Measurements from ENCODE around the gene VAV2. TPM values are rescaled to one million over a fixed set of nuclear protein-coding genes. Genes with fewer than 3 reads are reported as not detected.

VAV2 gene
- total RNA-seq, 2 experiments from 2014 or later = 4.7 to 6.4 TPM

- no peak overlapping the region for H3K27ac Mint-ChIP-seq
- POLR2A ChIA-PET = no interaction called here
- DNase-seq (no peak), ATAC-seq (ENCODE audit: low read depth) (no peak)
- H3K36me3 Mint-ChIP-seq = no peaks in the 10 kb centered on the region
- H3K9me3 Mint-ChIP-seq = no peaks in the 10 kb centered on the region
- H3K27me3 Mint-ChIP-seq = no peaks in the 10 kb centered on the region
- no peak overlapping the region for H3K4me3 Mint-ChIP-seq
- H3K4me1 Mint-ChIP-seq = no peaks in the 10 kb centered on the region
These were observed 184.3 kb downstream of the VAV2 start for GRCh38 chr9:133807818-133808217.

- ATAC-seq (ENCODE audit: low read depth) (no peak), DNase-seq (no peak)
- POLR2A ChIA-PET = no interaction called here
- no peak overlapping the region for H3K27ac Mint-ChIP-seq
- no peaks in the 10 kb centered on the region for H3K27me3 Mint-ChIP-seq
- no peak overlapping the region for H3K4me3 Mint-ChIP-seq
- H3K36me3 Mint-ChIP-seq = no peaks in the 10 kb centered on the region
- no peaks in the 10 kb centered on the region for H3K4me1 Mint-ChIP-seq
- H3K9me3 Mint-ChIP-seq = no peaks in the 10 kb centered on the region
These were observed 185.1 kb downstream of the VAV2 start for GRCh38 chr9:133807037-133807436.

GRCh38 chr9:133806623-133807010 lies 185.5 kb downstream of the VAV2 start:
- no peaks in the 10 kb centered on the region for H3K9me3 Mint-ChIP-seq
- no peaks in the 10 kb centered on the region for H3K4me1 Mint-ChIP-seq
- no peak overlapping the region for H3K4me3 Mint-ChIP-seq
- no peak for DNase-seq
- H3K36me3 Mint-ChIP-seq = no peaks in the 10 kb centered on the region
- no peak for ATAC-seq (ENCODE audit: low read depth)
- POLR2A ChIA-PET = no interaction called here
- H3K27ac Mint-ChIP-seq = no peak overlapping the region
- H3K27me3 Mint-ChIP-seq = no peaks in the 10 kb centered on the region

GRCh38 chr9:133805876-133806622 lies 186.1 kb downstream of the VAV2 start:
- no peaks in the 10 kb centered on the region for H3K27me3 Mint-ChIP-seq
- no peaks in the 10 kb centered on the region for H3K9me3 Mint-ChIP-seq
- no peaks in the 10 kb centered on the region for H3K4me1 Mint-ChIP-seq
- POLR2A ChIA-PET = no interaction called here
- no peak overlapping the region for H3K4me3 Mint-ChIP-seq
- ATAC-seq (ENCODE audit: low read depth) (no peak), DNase-seq (no peak)
- H3K36me3 Mint-ChIP-seq = no peaks in the 10 kb centered on the region
- no peak overlapping the region for H3K27ac Mint-ChIP-seq

GRCh38 chr9:133804199-133804598 lies 187.9 kb downstream of the VAV2 start:
- H3K9me3 Mint-ChIP-seq = no peaks in the 10 kb centered on the region
- POLR2A ChIA-PET = no interaction called here
- no peak for DNase-seq
- H3K4me3 Mint-ChIP-seq = no peak overlapping the region
- H3K36me3 Mint-ChIP-seq = no peaks in the 10 kb centered on the region
- no peak overlapping the region for H3K27ac Mint-ChIP-seq
- H3K27me3 Mint-ChIP-seq = no peaks in the 10 kb centered on the region
- ATAC-seq (ENCODE audit: low read depth) = no peak
- no peaks in the 10 kb centered on the region for H3K4me1 Mint-ChIP-seq

GRCh38 chr9:133803745-133804144 lies 188.4 kb downstream of the VAV2 start:
- Mint-ChIP-seq H3K27me3 (no peaks in the 10 kb centered on the region), H3K9me3 (no peaks in the 10 kb centered on the region), H3K27ac (no peak overlapping the region), H3K4me3 (no peak overlapping the region), H3K4me1 (no peaks in the 10 kb centered on the region), H3K36me3 (no peaks in the 10 kb centered on the region)
- no peak for ATAC-seq (ENCODE audit: low read depth)
- POLR2A ChIA-PET = no interaction called here
- DNase-seq = no peak

GRCh38 chr9:133803028-133803585 lies 189.0 kb downstream of the VAV2 start:
- ATAC-seq (ENCODE audit: low read depth) (no peak), DNase-seq (no peak)
- Mint-ChIP-seq H3K27ac (no peak overlapping the region), H3K36me3 (no peaks in the 10 kb centered on the region), H3K27me3 (no peaks in the 10 kb centered on the region), H3K4me1 (no peaks in the 10 kb centered on the region), H3K9me3 (no peaks in the 10 kb centered on the region), H3K4me3 (no peak overlapping the region)
- POLR2A ChIA-PET = no interaction called here

GRCh38 chr9:133801739-133802138 lies 190.4 kb downstream of the VAV2 start:
- no peak overlapping the region for H3K27ac Mint-ChIP-seq
- POLR2A ChIA-PET = no interaction called here
- H3K4me3 Mint-ChIP-seq = no peak overlapping the region
- H3K27me3 Mint-ChIP-seq = no peaks in the 10 kb centered on the region
- no peaks in the 10 kb centered on the region for H3K36me3 Mint-ChIP-seq
- no peaks in the 10 kb centered on the region for H3K4me1 Mint-ChIP-seq
- ATAC-seq (ENCODE audit: low read depth) = no peak
- DNase-seq = no peak
- H3K9me3 Mint-ChIP-seq = no peaks in the 10 kb centered on the region

GRCh38 chr9:133800266-133800665 lies 191.9 kb downstream of the VAV2 start:
- DNase-seq (no peak), ATAC-seq (ENCODE audit: low read depth) (no peak)
- Mint-ChIP-seq H3K4me1 (no peaks in the 10 kb centered on the region), H3K9me3 (no peaks in the 10 kb centered on the region), H3K27me3 (no peaks in the 10 kb centered on the region), H3K27ac (no peak overlapping the region), H3K36me3 (no peaks in the 10 kb centered on the region), H3K4me3 (no peak overlapping the region)
- POLR2A ChIA-PET = no interaction called here

GRCh38 chr9:133799716-133800115 lies 192.4 kb downstream of the VAV2 start:
- POLR2A ChIA-PET = no interaction called here
- ATAC-seq (ENCODE audit: low read depth) = no peak
- Mint-ChIP-seq H3K27me3 (no peaks in the 10 kb centered on the region), H3K27ac (no peak overlapping the region), H3K4me3 (no peak overlapping the region), H3K4me1 (no peaks in the 10 kb centered on the region), H3K36me3 (no peaks in the 10 kb centered on the region), H3K9me3 (no peaks in the 10 kb centered on the region)
- DNase-seq = no peak

GRCh38 chr9:133799106-133799505 lies 193.0 kb downstream of the VAV2 start:
- Mint-ChIP-seq H3K27ac (no peak overlapping the region), H3K36me3 (no peaks in the 10 kb centered on the region), H3K9me3 (no peaks in the 10 kb centered on the region), H3K4me1 (no peaks in the 10 kb centered on the region), H3K4me3 (no peak overlapping the region), H3K27me3 (no peaks in the 10 kb centered on the region)
- POLR2A ChIA-PET = no interaction called here
- no peak for ATAC-seq (ENCODE audit: low read depth)
- no peak for DNase-seq

GRCh38 chr9:133798160-133798559 lies 194.0 kb downstream of the VAV2 start:
- ATAC-seq (ENCODE audit: low read depth) = no peak
- no peak for DNase-seq
- Mint-ChIP-seq H3K4me1 (no peaks in the 10 kb centered on the region), H3K4me3 (no peak overlapping the region), H3K9me3 (no peaks in the 10 kb centered on the region), H3K27me3 (no peaks in the 10 kb centered on the region), H3K27ac (no peak overlapping the region), H3K36me3 (no peaks in the 10 kb centered on the region)
- POLR2A ChIA-PET = no interaction called here

GRCh38 chr9:133797406-133798105 lies 194.6 kb downstream of the VAV2 start:
- Mint-ChIP-seq H3K4me1 (no peaks in the 10 kb centered on the region), H3K27ac (no peak overlapping the region), H3K9me3 (no peaks in the 10 kb centered on the region), H3K36me3 (no peaks in the 10 kb centered on the region), H3K27me3 (no peaks in the 10 kb centered on the region), H3K4me3 (no peak overlapping the region)
- POLR2A ChIA-PET = no interaction called here
- DNase-seq (no peak), ATAC-seq (ENCODE audit: low read depth) (no peak)

GRCh38 chr9:133796562-133796961 lies 195.6 kb downstream of the VAV2 start:
- ATAC-seq (ENCODE audit: low read depth) = no peak
- Mint-ChIP-seq H3K4me3 (no peak overlapping the region), H3K4me1 (peaks cover 3% of the 10 kb centered on the region), H3K27ac (no peak overlapping the region), H3K36me3 (no peaks in the 10 kb centered on the region), H3K27me3 (no peaks in the 10 kb centered on the region), H3K9me3 (no peaks in the 10 kb centered on the region)
- DNase-seq = no peak
- POLR2A ChIA-PET = no interaction called here

Data from activated naive CD8-positive, alpha-beta T cell treated with anti-CD3 and anti-CD28 coated beads, Interleukin-2, amount 10 ng/mL, durations not matched to agents 7 days and 5 days (primary cell).